HG03108 (cell line): ENCODE results near the gene ZSCAN20.
"Not testable (repeated sequence)": the region's sequence is repeated elsewhere in the genome, so short reads cannot be mapped to it uniquely, and the experiment has no call there.

ENCODE experiments used
- ATAC-seq: cut with Tn5 transposase; IDR thresholded peaks from one replicate; pipeline ENCODE4 v1.9.1; 2021; ENCODE audit warnings: moderate library complexity; ENCODE audit not compliant: unreplicated experiment

ZSCAN20 gene

GRCh38 chr1:33473900-33474299 lies 1.5 kb downstream of the ZSCAN20 start:
- no peak for ATAC-seq

- no peak for ATAC-seq
Observed at GRCh38 chr1:33477451-33477850, 5.0 kb downstream of the ZSCAN20 start.

- ATAC-seq = no peak
Observed at GRCh38 chr1:33482412-33482811, 10.0 kb downstream of the ZSCAN20 start.

GRCh38 chr1:33488624-33489023 lies 16.2 kb downstream of the ZSCAN20 start:
- ATAC-seq = no peak

- ATAC-seq = no peak
Observed at GRCh38 chr1:33494929-33495328, 22.5 kb downstream of the ZSCAN20 start.

- ATAC-seq = no peak
Observed at GRCh38 chr1:33497410-33497809, 25.0 kb downstream of the ZSCAN20 start.

- ATAC-seq = no peak
Observed at GRCh38 chr1:33500547-33500946, 28.1 kb downstream of the ZSCAN20 start.

- no peak for ATAC-seq
Observed at GRCh38 chr1:33501309-33501708, 28.9 kb downstream of the ZSCAN20 start.

GRCh38 chr1:33501774-33502173 lies 29.3 kb downstream of the ZSCAN20 start:
- ATAC-seq = no peak

- no peak for ATAC-seq
Observed at GRCh38 chr1:33502726-33503125, 30.3 kb downstream of the ZSCAN20 start.

GRCh38 chr1:33503506-33503905 lies 31.1 kb downstream of the ZSCAN20 start:
- ATAC-seq = no peak

GRCh38 chr1:33507661-33508060 lies 35.2 kb downstream of the ZSCAN20 start:
- ATAC-seq = no peak

GRCh38 chr1:33508151-33508550 lies 35.7 kb downstream of the ZSCAN20 start:
- no peak for ATAC-seq

- ATAC-seq = not testable (repeated sequence)
Observed at GRCh38 chr1:33509276-33509675, 36.8 kb downstream of the ZSCAN20 start.

GRCh38 chr1:33512226-33513011 lies 40.0 kb downstream of the ZSCAN20 start:
- no peak for ATAC-seq

GRCh38 chr1:33515112-33515511 lies 42.7 kb downstream of the ZSCAN20 start:
- ATAC-seq = no peak

- no peak for ATAC-seq
Observed at GRCh38 chr1:33515607-33516006, 43.2 kb downstream of the ZSCAN20 start.

GRCh38 chr1:33516428-33516827 lies 44.0 kb downstream of the ZSCAN20 start:
- ATAC-seq = no peak

GRCh38 chr1:33516891-33517567 lies 44.6 kb downstream of the ZSCAN20 start:
- ATAC-seq = no peak

- no peak for ATAC-seq
Observed at GRCh38 chr1:33517596-33518250, 45.3 kb downstream of the ZSCAN20 start.

GRCh38 chr1:33519240-33519884 lies 46.9 kb downstream of the ZSCAN20 start:
- ATAC-seq = no peak
